ENCODE measurements around the gene RPP40. TPM values are rescaled to one million over a fixed set of nuclear protein-coding genes. Genes with fewer than 3 reads are reported as not detected.
"Not testable (repeated sequence)": the region's sequence is repeated elsewhere in the genome, so short reads cannot be mapped to it uniquely, and the experiment has no call there.

Gene RPP40
- total RNA-seq, result 10 to 100 TPM in 7 of 8 experiments, 1 to 10 TPM in 1; 9.7 to 35.5 (median 16.2) TPM

GRCh38 chr6:5003604-5004372 lies at the start of gene RPP40:
TSS of gene RPP40 (minus strand) at chr6:5004037. CDS start at chr6:5004002, 35 bp downstream.
- H3K27ac ChIP-seq, result peak within 1 kb of the TSS; percentile 52 to 56
- WGBS, 10 experiments, result 6% methylated on average over 7 of the region's 64 CpGs; no CpG with 5 or more reads in 9 of the 10 experiments
- in situ Hi-C loops (cut with MboI; ENCODE audit: low pct_unique_long_range_greater_than_20kb in 2 of 9, low sequenced_read_pairs in 9 of 9, unreplicated experiment in 9 of 9), result no loop called here
- H3K4me3 ChIP-seq, result peak within 1 kb of the TSS; percentile 56 to 92 (median 67)
- peak; percentile 88 to 98 (median 97) for ATAC-seq (replicated peaks in 6 of 8)
- H3K4me1 ChIP-seq (replicated peaks in 1 of 2), result peaks cover 0 to 4% of the 10 kb centered on the region in 2 donors

- no peak for ATAC-seq (replicated peaks in 6 of 8)
- H3K27ac ChIP-seq, result no peak overlapping the region
Measured at GRCh38 chr6:5053038-5053437, 49.2 kb upstream of the RPP40 start.

GRCh38 chr6:5051394-5051793 lies 47.6 kb upstream of the RPP40 start:
- 44 to 100% (median 75%) methylated on average over 1 of the region's 1 CpG; no CpG with 5 or more reads in 1 of the 10 experiments for WGBS, 10 experiments
- in situ Hi-C loops (cut with MboI; ENCODE audit: low pct_unique_long_range_greater_than_20kb in 2 of 9, low sequenced_read_pairs in 9 of 9, unreplicated experiment in 9 of 9), result loop anchor here in 1 of 9 experiments (25.0 kb wide), 2 partner anchors 161 to 336 kb away; no protein-coding TSS in a partner anchor
- Histone ChIP-seq H3K4me1 (replicated peaks in 1 of 2) (no peaks in the 10 kb centered on the region), H3K4me3 (no peak overlapping the region), H3K27ac (no peak overlapping the region)
- ATAC-seq (replicated peaks in 6 of 8), result no peak

More at GRCh38 chr6:5053038-5053437, 49.2 kb upstream of the RPP40 start:
- in situ Hi-C loops (cut with MboI; ENCODE audit: low pct_unique_long_range_greater_than_20kb in 2 of 9, low sequenced_read_pairs in 9 of 9, unreplicated experiment in 9 of 9), result loop anchor here in 1 of 9 experiments (25.0 kb wide), 2 partner anchors 159 to 334 kb away; no protein-coding TSS in a partner anchor
- Histone ChIP-seq H3K4me1 (replicated peaks in 1 of 2) (no peaks in the 10 kb centered on the region), H3K4me3 (no peak overlapping the region)

GRCh38 chr6:5050009-5050408 lies 46.2 kb upstream of the RPP40 start:
- Histone ChIP-seq H3K4me3 (no peak overlapping the region), H3K4me1 (replicated peaks in 1 of 2) (no peaks in the 10 kb centered on the region), H3K27ac (no peak overlapping the region)
- no peak for ATAC-seq (replicated peaks in 6 of 8)
- 80 to 100% (median 93%) methylated on average over 1 to 2 of the region's 2 CpGs; no CpG with 5 or more reads in 4 of the 10 experiments for WGBS, 10 experiments
- in situ Hi-C loops (cut with MboI; ENCODE audit: low pct_unique_long_range_greater_than_20kb in 2 of 9, low sequenced_read_pairs in 9 of 9, unreplicated experiment in 9 of 9), result loop anchor here in 1 of 9 experiments (25.0 kb wide), 2 partner anchors 162 to 337 kb away; no protein-coding TSS in a partner anchor

GRCh38 chr6:5046430-5046829 lies 42.6 kb upstream of the RPP40 start:
- Histone ChIP-seq H3K27ac (no peak overlapping the region), H3K4me3 (no peak overlapping the region), H3K4me1 (replicated peaks in 1 of 2) (no peaks in the 10 kb centered on the region)
- WGBS, 10 experiments, result 33 to 97% (median 70%) methylated on average over 1 to 8 of the region's 9 CpGs; no CpG with 5 or more reads in 5 of the 10 experiments
- no peak for ATAC-seq (replicated peaks in 6 of 8)
- in situ Hi-C loops (cut with MboI; ENCODE audit: low pct_unique_long_range_greater_than_20kb in 2 of 9, low sequenced_read_pairs in 9 of 9, unreplicated experiment in 9 of 9), result no loop called here

- WGBS, 10 experiments, result 35 to 100% (median 92%) methylated on average over 1 to 8 of the region's 8 CpGs; no CpG with 5 or more reads in 1 of the 10 experiments
- in situ Hi-C loops (cut with MboI; ENCODE audit: low pct_unique_long_range_greater_than_20kb in 2 of 9, low sequenced_read_pairs in 9 of 9, unreplicated experiment in 9 of 9), result no loop called here
- Histone ChIP-seq H3K27ac (no peak overlapping the region), H3K4me1 (replicated peaks in 1 of 2) (no peaks in the 10 kb centered on the region), H3K4me3 (no peak overlapping the region)
- no peak for ATAC-seq (replicated peaks in 6 of 8)
Measured at GRCh38 chr6:5045416-5045815, 41.6 kb upstream of the RPP40 start.

- Histone ChIP-seq H3K4me3 (no peak overlapping the region), H3K4me1 (replicated peaks in 1 of 2) (no peaks in the 10 kb centered on the region), H3K27ac (no peak overlapping the region)
- ATAC-seq (replicated peaks in 6 of 8), result no peak
- 80 to 100% (median 97%) methylated on average over 1 to 3 of the region's 3 CpGs; no CpG with 5 or more reads in 4 of the 10 experiments for WGBS, 10 experiments
- in situ Hi-C loops (cut with MboI; ENCODE audit: low pct_unique_long_range_greater_than_20kb in 2 of 9, low sequenced_read_pairs in 9 of 9, unreplicated experiment in 9 of 9), result no loop called here
Measured at GRCh38 chr6:5044866-5045265, 41.0 kb upstream of the RPP40 start.

- 60 to 100% (median 83%) methylated on average over 1 to 3 of the region's 3 CpGs; no CpG with 5 or more reads in 2 of the 10 experiments for WGBS, 10 experiments
- H3K4me3 ChIP-seq, result no peak overlapping the region
- ATAC-seq (replicated peaks in 6 of 8), result no peak
Measured at GRCh38 chr6:5042436-5042835, 38.6 kb upstream of the RPP40 start.

GRCh38 chr6:5041955-5042354 lies 38.1 kb upstream of the RPP40 start:
- no peak for ATAC-seq (replicated peaks in 6 of 8)
- in situ Hi-C loops (cut with MboI; ENCODE audit: low pct_unique_long_range_greater_than_20kb in 2 of 9, low sequenced_read_pairs in 9 of 9, unreplicated experiment in 9 of 9), result no loop called here
- WGBS, 10 experiments, result 0 to 94% (median 39%) methylated on average over 2 of the region's 2 CpGs
- Histone ChIP-seq H3K27ac (no peak overlapping the region), H3K4me3 (no peak overlapping the region), H3K4me1 (replicated peaks in 1 of 2) (no peaks in the 10 kb centered on the region)

More at GRCh38 chr6:5042436-5042835, 38.6 kb upstream of the RPP40 start:
- in situ Hi-C loops (cut with MboI; ENCODE audit: low pct_unique_long_range_greater_than_20kb in 2 of 9, low sequenced_read_pairs in 9 of 9, unreplicated experiment in 9 of 9), result no loop called here
- Histone ChIP-seq H3K27ac (no peak overlapping the region), H3K4me1 (replicated peaks in 1 of 2) (no peaks in the 10 kb centered on the region)

- ATAC-seq (replicated peaks in 6 of 8), result peak; percentile 84 to 99 (median 98)
- Histone ChIP-seq H3K27ac (no peak overlapping the region), H3K4me3 (no peak overlapping the region), H3K4me1 (replicated peaks in 1 of 2) (peaks cover 0 to 6% of the 10 kb centered on the region in 2 donors)
- in situ Hi-C loops (cut with MboI; ENCODE audit: low pct_unique_long_range_greater_than_20kb in 2 of 9, low sequenced_read_pairs in 9 of 9, unreplicated experiment in 9 of 9), result no loop called here
- 0 to 57% (median 21%) methylated on average over 1 to 7 of the region's 8 CpGs; no CpG with 5 or more reads in 2 of the 10 experiments for WGBS, 10 experiments
Measured at GRCh38 chr6:5036269-5036668, 32.4 kb upstream of the RPP40 start.

- ATAC-seq (replicated peaks in 6 of 8), result no peak
- in situ Hi-C loops (cut with MboI; ENCODE audit: low pct_unique_long_range_greater_than_20kb in 2 of 9, low sequenced_read_pairs in 9 of 9, unreplicated experiment in 9 of 9), result no loop called here
- Histone ChIP-seq H3K4me1 (replicated peaks in 1 of 2) (peaks cover 0 to 8% of the 10 kb centered on the region in 2 donors), H3K27ac (no peak overlapping the region), H3K4me3 (no peak overlapping the region)
- 76 to 94% (median 92%) methylated on average over 2 to 4 of the region's 7 CpGs; no CpG with 5 or more reads in 5 of the 10 experiments for WGBS, 10 experiments
Measured at GRCh38 chr6:5034736-5035135, 30.9 kb upstream of the RPP40 start.

- H3K4me3 ChIP-seq, result no peak overlapping the region
- H3K4me1 ChIP-seq (replicated peaks in 1 of 2), result peaks cover 0 to 8% of the 10 kb centered on the region in 2 donors
- H3K27ac ChIP-seq, result no peak overlapping the region
- in situ Hi-C loops (cut with MboI; ENCODE audit: low pct_unique_long_range_greater_than_20kb in 2 of 9, low sequenced_read_pairs in 9 of 9, unreplicated experiment in 9 of 9), result no loop called here
- 0 to 100% (median 83%) methylated on average over 1 to 6 of the region's 7 CpGs; no CpG with 5 or more reads in 2 of the 10 experiments for WGBS, 10 experiments
- no peak for ATAC-seq (replicated peaks in 6 of 8)
Measured at GRCh38 chr6:5034328-5034727, 30.5 kb upstream of the RPP40 start.

GRCh38 chr6:5033214-5033904 lies 29.5 kb upstream of the RPP40 start:
- H3K4me3 ChIP-seq; H3K27ac ChIP-seq; H3K4me1 ChIP-seq (replicated peaks in 1 of 2); in situ Hi-C loops (cut with MboI; ENCODE audit: low pct_unique_long_range_greater_than_20kb in 2 of 9, low sequenced_read_pairs in 9 of 9, unreplicated experiment in 9 of 9): not testable (repeated sequence)
- no CpG with 5 or more reads among the region's 14 CpGs for WGBS, 10 experiments
- ATAC-seq (replicated peaks in 6 of 8), result peak in 2 of 8 experiments; percentile 7 to 15

Measured in motor neuron (in vitro differentiated cells).